K562 (cell line): ENCODE data around the gene PNPLA8. TPM values are rescaled to one million over a fixed set of nuclear protein-coding genes. Genes with fewer than 3 reads are reported as not detected.

Source experiments
- CEBPG ChIP-seq, 3 experiments: fragments of 200-800 bp in 1 of 3; sonication (Bioruptor generic) in 1 of 3; sonication (generic) in 1 of 3; formaldehyde crosslinking in 1 of 3; IDR thresholded peaks in 2 of 3; conservative IDR thresholded peaks in 1 of 3; 2 replicates each; pipeline versions ENCODE4 v1.6.1 to v1.8.0; 2016 to 2022; ENCODE audit warnings: missing compliant biosample characterization in 2 of 3, missing genetic modification characterization in 2 of 3, mild to moderate bottlenecking in 1 of 3, missing genetic modification reagents in 1 of 3
- CSDE1 ChIP-seq, 2 experiments: fragments of 450-650 bp; IDR thresholded peaks; 2 replicates each; pipeline ENCODE4 v1.6.1; 2016; ENCODE audit warnings: mild to moderate bottlenecking in 1 of 2
- KAT2B ChIP-seq: IDR thresholded peaks from one replicate; pipeline ENCODE4 v1.6.1; 2012; ENCODE audit warnings: low read depth, mild to moderate bottlenecking, control low read depth, inconsistent platforms, low read length, moderate library complexity
- NFATC3 ChIP-seq: fragments of 450-650 bp; IDR thresholded peaks from 2 replicates; pipeline ENCODE4 v1.6.1; 2017; ENCODE audit warnings: mild to moderate bottlenecking
- SMC3 ChIP-seq: conservative IDR thresholded peaks from 2 replicates; pipeline ENCODE4 v1.6.1; 2011; ENCODE audit warnings: low read depth, low read length, improper control_type of control experiment; ENCODE audit not compliant: insufficient read depth
- TARDBP ChIP-seq: fragments of 450-650 bp; IDR thresholded peaks from 2 replicates; pipeline ENCODE4 v1.6.1; 2016
- TFAP4 ChIP-seq: sonication (generic); formaldehyde crosslinking; IDR thresholded peaks from 2 replicates; pipeline ENCODE4 v1.8.0; 2022; ENCODE audit warnings: missing genetic modification reagents, mild to moderate bottlenecking, moderate library complexity, borderline replicate concordance
- ZKSCAN1 ChIP-seq: fragments of 150-350 bp; IDR thresholded peaks from 2 replicates; pipeline ENCODE4 v1.6.1; 2016; ENCODE audit warnings: low read depth, low read length
- ZNF280B ChIP-seq: fragments of 250-450 bp; sonication (Bioruptor Pico); IDR thresholded peaks from 2 replicates; pipeline ENCODE4 v1.5.1; 2021; ENCODE audit warnings: mild to moderate bottlenecking
- ZNF282 ChIP-seq: sonication (generic); formaldehyde crosslinking; IDR thresholded peaks from 2 replicates; pipeline ENCODE4 v1.8.1; 2023; ENCODE audit warnings: missing genetic modification reagents
- polyA plus RNA-seq, 8 experiments: library from polyadenylated mRNA; depleted of rRNA in 4 of 8; stranded (reverse) in 5 of 8; unstranded in 3 of 8; fragments of >200 nt; fragmentation: Nextera tagmentation in 2 of 8; fragmentation: Illumina TruSeq in 1 of 8; extraction: Ambion mirVana in 2 of 8; extraction: Trizol in 1 of 8; gene quantifications; 2 replicates each; pipeline versions ENCODE4 v1.2.1 to v1.2.3, GENCODE V29; 2011 to 2014; ENCODE audit warnings: inconsistent platforms in 1 of 8, missing spikeins in 1 of 8
- total RNA-seq, 7 experiments: library from RNA; depleted of rRNA in 6 of 7; stranded (reverse); fragments of >200 nt in 6 of 7; fragmentation: Illumina TruSeq in 2 of 7; extraction: Trizol in 2 of 7; gene quantifications; 2 replicates each; pipeline versions ENCODE4 v1.2.1 to v1.2.3, GENCODE V29; 2011 to 2021; ENCODE audit warnings: low replicate concordance in 1 of 7
- TF ChIP-seq, protein P1 (sequence below), 2 experiments: fragments of 450-650 bp; formaldehyde crosslinking in 1 of 2; IDR thresholded peaks; 2 replicates each; pipeline versions ENCODE4 v1.4.0 to v1.6.1; 2014 to 2020; ENCODE audit warnings: mild to moderate bottlenecking in 2 of 2, borderline replicate concordance in 1 of 2, low read depth in 1 of 2
- TF ChIP-seq, protein P2 (sequence below): fragments of 450-650 bp; formaldehyde crosslinking; IDR thresholded peaks from 2 replicates; pipeline ENCODE4 v1.4.0; 2020; ENCODE audit warnings: mild to moderate bottlenecking, moderate library complexity

PNPLA8 gene
- total and polyA plus RNA-seq, 9 of the 15 experiments (the other 6 are each of a cell fraction or from before 2014, with no cell fraction given): 12.8 to 27.6 (median 16.3) TPM

GRCh38 chr7:108497082-108497725, 28.7 kb downstream of the PNPLA8 start (continued):
- TF ChIP-seq, protein P1, sequence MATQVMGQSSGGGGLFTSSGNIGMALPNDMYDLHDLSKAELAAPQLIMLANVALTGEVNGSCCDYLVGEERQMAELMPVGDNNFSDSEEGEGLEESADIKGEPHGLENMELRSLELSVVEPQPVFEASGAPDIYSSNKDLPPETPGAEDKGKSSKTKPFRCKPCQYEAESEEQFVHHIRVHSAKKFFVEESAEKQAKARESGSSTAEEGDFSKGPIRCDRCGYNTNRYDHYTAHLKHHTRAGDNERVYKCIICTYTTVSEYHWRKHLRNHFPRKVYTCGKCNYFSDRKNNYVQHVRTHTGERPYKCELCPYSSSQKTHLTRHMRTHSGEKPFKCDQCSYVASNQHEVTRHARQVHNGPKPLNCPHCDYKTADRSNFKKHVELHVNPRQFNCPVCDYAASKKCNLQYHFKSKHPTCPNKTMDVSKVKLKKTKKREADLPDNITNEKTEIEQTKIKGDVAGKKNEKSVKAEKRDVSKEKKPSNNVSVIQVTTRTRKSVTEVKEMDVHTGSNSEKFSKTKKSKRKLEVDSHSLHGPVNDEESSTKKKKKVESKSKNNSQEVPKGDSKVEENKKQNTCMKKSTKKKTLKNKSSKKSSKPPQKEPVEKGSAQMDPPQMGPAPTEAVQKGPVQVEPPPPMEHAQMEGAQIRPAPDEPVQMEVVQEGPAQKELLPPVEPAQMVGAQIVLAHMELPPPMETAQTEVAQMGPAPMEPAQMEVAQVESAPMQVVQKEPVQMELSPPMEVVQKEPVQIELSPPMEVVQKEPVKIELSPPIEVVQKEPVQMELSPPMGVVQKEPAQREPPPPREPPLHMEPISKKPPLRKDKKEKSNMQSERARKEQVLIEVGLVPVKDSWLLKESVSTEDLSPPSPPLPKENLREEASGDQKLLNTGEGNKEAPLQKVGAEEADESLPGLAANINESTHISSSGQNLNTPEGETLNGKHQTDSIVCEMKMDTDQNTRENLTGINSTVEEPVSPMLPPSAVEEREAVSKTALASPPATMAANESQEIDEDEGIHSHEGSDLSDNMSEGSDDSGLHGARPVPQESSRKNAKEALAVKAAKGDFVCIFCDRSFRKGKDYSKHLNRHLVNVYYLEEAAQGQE (IDR thresholded peaks at IDR 0.05; ENCODE audit: borderline replicate concordance): peak; percentile 79
- TF ChIP-seq, protein P1 (CRISPR knock-in tag; IDR thresholded peaks at IDR 0.05; ENCODE audit: low read depth): no peak
- TF ChIP-seq ZKSCAN1: no peak
- no peak for TF ChIP-seq KAT2B
- TF ChIP-seq TFAP4 (CRISPR knock-in tag): peak; percentile 86; the same call in 1 of the 2 replicates
- TF ChIP-seq, protein P2, sequence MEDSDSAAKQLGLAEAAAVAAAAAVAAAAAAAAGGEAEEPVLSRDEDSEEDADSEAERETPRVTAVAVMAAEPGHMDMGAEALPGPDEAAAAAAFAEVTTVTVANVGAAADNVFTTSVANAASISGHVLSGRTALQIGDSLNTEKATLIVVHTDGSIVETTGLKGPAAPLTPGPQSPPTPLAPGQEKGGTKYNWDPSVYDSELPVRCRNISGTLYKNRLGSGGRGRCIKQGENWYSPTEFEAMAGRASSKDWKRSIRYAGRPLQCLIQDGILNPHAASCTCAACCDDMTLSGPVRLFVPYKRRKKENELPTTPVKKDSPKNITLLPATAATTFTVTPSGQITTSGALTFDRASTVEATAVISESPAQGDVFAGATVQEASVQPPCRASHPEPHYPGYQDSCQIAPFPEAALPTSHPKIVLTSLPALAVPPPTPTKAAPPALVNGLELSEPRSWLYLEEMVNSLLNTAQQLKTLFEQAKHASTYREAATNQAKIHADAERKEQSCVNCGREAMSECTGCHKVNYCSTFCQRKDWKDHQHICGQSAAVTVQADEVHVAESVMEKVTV: peak; percentile 96
- no peak for TF ChIP-seq ZNF280B (CRISPR knock-in tag)
- TF ChIP-seq NFATC3: no peak
- peak; percentile 82 for TF ChIP-seq SMC3
- no peak for TF ChIP-seq CEBPG (CRISPR knock-in tag; IDR thresholded peaks at IDR 0.05)
- no peak for TF ChIP-seq CEBPG (tag; conservative IDR thresholded peaks at IDR 0.05 in 1 of 2, IDR thresholded peaks at IDR 0.05 in 1 of 2)
- peak in 1 of 2 experiments; percentile 54; a peak in 1 of 4 replicates for TF ChIP-seq CSDE1 (IDR thresholded peaks at IDR 0.05)
- TF ChIP-seq TARDBP: no peak
- TF ChIP-seq ZNF282: no peak
